K562 (cell line): Measurements from ENCODE around the gene CHORDC1. TPM values are rescaled to one million over a fixed set of nuclear protein-coding genes. Genes with fewer than 3 reads are reported as not detected.

Experiments used
- ATAC-seq: fragments of 200-7000 bp; cut with Tn5 transposase; 3 replicates; pipeline ENCODE4 v1.9.1; 2020; ENCODE audit warnings: moderate library complexity
- BruUV-seq: library from RNA; stranded (reverse); fragments of 400-500 nt; replicated peaks from 2 replicates; lab custom pipeline; 2021; lab: Mats Ljungman, UMichigan
- CTCF ChIA-PET: fragments of 300-600 bp; formaldehyde crosslinking; extraction: SDS; loops from one replicate; lab custom pipeline; 2021; ENCODE audit warnings: low intra/inter-chr PET ratio; lab: Yijun Ruan, JAX
- POLR2A ChIA-PET: fragments of 300-600, 350-650 bp; sonication (Branson Sonifier 250); formaldehyde crosslinking; extraction: SDS; loops from one replicate; lab custom pipeline; 2021; ENCODE audit warnings: antibody characterized with exemption, inconsistent platforms; lab: Yijun Ruan, JAX
- DNase-seq, 4 experiments: peaks; one replicate each; pipeline versions ENCODE4 v3.0.0 to v3.0.0-alpha.2; 2011 to 2018; ENCODE audit warnings: low spot score in 3 of 4, mixed read lengths in 3 of 4; ENCODE audit errors: extremely low read depth in 1 of 4
- FAIRE-seq: peaks from 2 replicates; lab custom pipeline; 2011; peaks lifted over from hg19 to GRCh38; lab: Jason Lieb, UNC
- H2AFZ ChIP-seq: 2 replicates; pipeline ENCODE4 v1.6.0; 2011; ENCODE audit warnings: low read depth, low read length, control low read depth, inconsistent platforms
- H3K27ac ChIP-seq: fragments of 200-600 bp; 3 replicates; pipeline ENCODE4 v1.8.0; 2011; ENCODE audit warnings: low read depth, mild to moderate bottlenecking, control low read depth, inconsistent platforms, low read length, moderate library complexity, mixed read lengths; ENCODE audit errors: extremely low read depth
- H3K27me3 ChIP-seq, 2 experiments: fragments of 300-600 bp in 1 of 2; 2 replicates in 1 of 2; 3 replicates in 1 of 2; pipeline versions ENCODE4 v1.6.0 to v1.8.0; 2011; ENCODE audit warnings: inconsistent platforms in 2 of 2, low read length in 2 of 2, mild to moderate bottlenecking in 1 of 2, mixed read lengths in 1 of 2, moderate library complexity in 1 of 2; ENCODE audit not compliant: control insufficient read depth in 2 of 2, insufficient read depth in 2 of 2
- H3K36me3 ChIP-seq: fragments of 300-600 bp; 3 replicates; pipeline ENCODE4 v1.8.0; 2011; ENCODE audit warnings: mild to moderate bottlenecking, low read length, inconsistent platforms; ENCODE audit not compliant: control insufficient read depth, insufficient read depth
- H3K4me1 ChIP-seq, 2 experiments: fragments of 200-600 bp in 1 of 2; replicated peaks in 1 of 2; 2 replicates in 1 of 2; 3 replicates in 1 of 2; pipeline versions ENCODE4 v1.5.1 to v1.8.0; 2011; ENCODE audit warnings: inconsistent platforms in 2 of 2, low read length in 2 of 2, mild to moderate bottlenecking in 1 of 2, mixed read lengths in 1 of 2, moderate library complexity in 1 of 2; ENCODE audit not compliant: control insufficient read depth in 2 of 2, insufficient read depth in 2 of 2
- H3K4me2 ChIP-seq: 2 replicates; pipeline ENCODE4 v1.6.1; 2011; ENCODE audit warnings: low read length, control low read depth, inconsistent platforms, mixed read lengths; ENCODE audit not compliant: insufficient read depth
- H3K4me3 ChIP-seq: fragments of 200-600 bp; sonication (generic), shearing (Covaris generic); 2 replicates; pipeline ENCODE4 v1.5.1; 2016; ENCODE audit warnings: control low read depth, inconsistent platforms
- H3K79me2 ChIP-seq: fragments of 200-600 bp; 3 replicates; pipeline ENCODE4 v1.8.0; 2011; ENCODE audit warnings: low read length, inconsistent platforms; ENCODE audit not compliant: control insufficient read depth, insufficient read depth
- H3K9ac ChIP-seq, 2 experiments: 2 replicates each; pipeline versions ENCODE4 v1.6.0 to v1.6.1; 2011; ENCODE audit warnings: low read depth in 2 of 2, low read length in 2 of 2, control low read depth in 1 of 2, inconsistent platforms in 1 of 2, mild to moderate bottlenecking in 1 of 2, mixed read lengths in 1 of 2; ENCODE audit not compliant: insufficient read depth in 1 of 2
- H3K9me1 ChIP-seq: one replicate; pipeline ENCODE4 v1.6.0; 2011; ENCODE audit warnings: inconsistent platforms, mild to moderate bottlenecking, low read length, moderate library complexity; ENCODE audit not compliant: control insufficient read depth, insufficient read depth
- H3K9me3 ChIP-seq: replicated peaks from 2 replicates; pipeline ENCODE4 v1.5.1; 2011; ENCODE audit warnings: low read depth, low read length, inconsistent platforms; ENCODE audit not compliant: control insufficient read depth, insufficient read depth
- H4K20me1 ChIP-seq: replicated peaks from 2 replicates; pipeline ENCODE4 v1.6.1; 2011; ENCODE audit warnings: low read length, inconsistent platforms, mixed read lengths; ENCODE audit not compliant: control insufficient read depth, insufficient read depth
- ERF ChIP-seq: fragments of 450-650 bp; formaldehyde crosslinking; IDR thresholded peaks from 2 replicates; pipeline ENCODE4 v1.4.0; 2020; ENCODE audit warnings: mild to moderate bottlenecking, mixed read lengths
- IRF2 ChIP-seq: sonication (generic); formaldehyde crosslinking; IDR thresholded peaks from 2 replicates; pipeline ENCODE4 v1.8.1; 2022; ENCODE audit warnings: mild to moderate bottlenecking, missing genetic modification reagents
- KAT2B ChIP-seq: IDR thresholded peaks from one replicate; pipeline ENCODE4 v1.6.1; 2012; ENCODE audit warnings: low read depth, mild to moderate bottlenecking, control low read depth, inconsistent platforms, low read length, moderate library complexity
- MTA3 ChIP-seq: fragments of 450-650 bp; formaldehyde crosslinking; IDR thresholded peaks from 2 replicates; pipeline ENCODE4 v1.6.1; 2017; ENCODE audit warnings: mild to moderate bottlenecking, borderline replicate concordance
- SREBF1 ChIP-seq: fragments of 150-350 bp; IDR thresholded peaks from 2 replicates; pipeline ENCODE4 v1.6.1; 2014; ENCODE audit warnings: antibody characterized with exemption, low read depth, low read length, borderline replicate concordance
- ZSCAN29 ChIP-seq: fragments of 450-650 bp; IDR thresholded peaks from 2 replicates; pipeline ENCODE4 v1.6.1; 2017
- WGBS: fragments of 100-300 bp; shearing (Covaris generic); methylation state at CpG from one replicate; pipeline ENCODE4 v1.1.6; 2016; ENCODE audit warnings: low coverage, mixed read lengths; ENCODE audit not compliant: insufficient coverage; ENCODE audit errors: missing lambda C conversion rate; 5-methylcytosine and 5-hydroxymethylcytosine counted together
- in situ Hi-C: fragments of 300-500 bp; cut with MboI; formaldehyde crosslinking; loops from 4 replicates; pipeline ENCODE4 v1.15.0; 2018; ENCODE audit warnings: inconsistent platforms, mixed read lengths
- intact Hi-C: fragments of 100-400 bp; cut with micrococcal nuclease; formaldehyde crosslinking; loops from 2 replicates; pipeline ENCODE4 v1.14.2; 2022
- polyA plus RNA-seq, 8 experiments: library from polyadenylated mRNA; depleted of rRNA in 4 of 8; stranded (reverse) in 5 of 8; unstranded in 3 of 8; fragments of >200 nt; fragmentation: Nextera tagmentation in 2 of 8; fragmentation: Illumina TruSeq in 1 of 8; extraction: Ambion mirVana in 2 of 8; extraction: Trizol in 1 of 8; gene quantifications; 2 replicates each; pipeline versions ENCODE4 v1.2.1 to v1.2.3, GENCODE V29; 2011 to 2014; ENCODE audit warnings: inconsistent platforms in 1 of 8, missing spikeins in 1 of 8
- total RNA-seq, 7 experiments: library from RNA; depleted of rRNA in 6 of 7; stranded (reverse); fragments of >200 nt in 6 of 7; fragmentation: Illumina TruSeq in 2 of 7; extraction: Trizol in 2 of 7; gene quantifications; 2 replicates each; pipeline versions ENCODE4 v1.2.1 to v1.2.3, GENCODE V29; 2011 to 2021; ENCODE audit warnings: low replicate concordance in 1 of 7
- TF ChIP-seq, protein P1 (sequence below): sonication (generic); formaldehyde crosslinking; IDR thresholded peaks from 2 replicates; pipeline ENCODE4 v1.8.0; 2023; ENCODE audit warnings: mild to moderate bottlenecking, missing genetic modification reagents
- TF ChIP-seq, protein P2 (sequence below): fragments of 450-650 bp; IDR thresholded peaks from 2 replicates; pipeline ENCODE4 v1.6.1; 2016; ENCODE audit warnings: missing biosample characterization, missing genetic modification characterization

The CHORDC1 gene
- total and polyA plus RNA-seq, 9 of the 15 experiments (the other 6 are each of a cell fraction or from before 2014, with no cell fraction given) = 68.7 to 148 (median 112) TPM

DNA sequence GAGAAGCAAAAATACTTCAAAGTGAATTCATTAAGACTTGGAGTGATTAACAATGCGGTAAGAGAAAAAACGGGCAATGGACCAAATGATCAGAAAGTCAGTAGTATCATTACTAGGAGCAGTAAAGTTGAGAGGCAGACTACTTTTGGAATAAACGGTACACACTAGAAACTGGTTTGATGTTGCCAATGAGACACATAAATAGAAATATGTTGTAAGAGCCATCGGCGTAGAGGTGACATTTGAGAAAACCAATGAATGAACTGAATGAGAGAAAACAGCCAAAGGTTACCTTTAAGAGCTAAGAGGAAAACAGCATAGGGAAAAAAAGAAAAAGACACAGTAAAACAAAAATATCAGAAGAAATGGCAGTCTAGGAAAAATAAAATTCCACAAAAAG, 6.2 kb downstream of the CHORDC1 start:
- Histone ChIP-seq H3K4me2 (no peak overlapping the region), H3K79me2 (peaks cover 97% of the 10 kb centered on the region), H4K20me1 (no peaks in the 10 kb centered on the region; the same call in 1 of the 2 replicates), H3K27ac (no peak overlapping the region), H3K36me3 (peaks cover 83% of the 10 kb centered on the region), H2AFZ (no peak overlapping the region), H3K9me1 (no peaks in the 10 kb centered on the region), H3K4me1 (peaks cover 5% of the 10 kb centered on the region in 2 experiments; a peak in 4 of 5 replicates), H3K27me3 (no peaks in the 10 kb centered on the region), H3K4me3 (no peak overlapping the region), H3K9me3 (no peaks in the 10 kb centered on the region), H3K9ac (no peak overlapping the region)
- BruUV-seq = no TSS peak
- DNase-seq (no peak), ATAC-seq (no peak), FAIRE-seq (no peak)
- in situ Hi-C loops (no loop called here), intact Hi-C loops (no loop called here)
- ChIA-PET POLR2A (no interaction called here), CTCF (no interaction called here)
- 98% methylated on average over 5 of the region's 5 CpGs for WGBS
- TF ChIP-seq MTA3 = no peak
- TF ChIP-seq, protein P1, sequence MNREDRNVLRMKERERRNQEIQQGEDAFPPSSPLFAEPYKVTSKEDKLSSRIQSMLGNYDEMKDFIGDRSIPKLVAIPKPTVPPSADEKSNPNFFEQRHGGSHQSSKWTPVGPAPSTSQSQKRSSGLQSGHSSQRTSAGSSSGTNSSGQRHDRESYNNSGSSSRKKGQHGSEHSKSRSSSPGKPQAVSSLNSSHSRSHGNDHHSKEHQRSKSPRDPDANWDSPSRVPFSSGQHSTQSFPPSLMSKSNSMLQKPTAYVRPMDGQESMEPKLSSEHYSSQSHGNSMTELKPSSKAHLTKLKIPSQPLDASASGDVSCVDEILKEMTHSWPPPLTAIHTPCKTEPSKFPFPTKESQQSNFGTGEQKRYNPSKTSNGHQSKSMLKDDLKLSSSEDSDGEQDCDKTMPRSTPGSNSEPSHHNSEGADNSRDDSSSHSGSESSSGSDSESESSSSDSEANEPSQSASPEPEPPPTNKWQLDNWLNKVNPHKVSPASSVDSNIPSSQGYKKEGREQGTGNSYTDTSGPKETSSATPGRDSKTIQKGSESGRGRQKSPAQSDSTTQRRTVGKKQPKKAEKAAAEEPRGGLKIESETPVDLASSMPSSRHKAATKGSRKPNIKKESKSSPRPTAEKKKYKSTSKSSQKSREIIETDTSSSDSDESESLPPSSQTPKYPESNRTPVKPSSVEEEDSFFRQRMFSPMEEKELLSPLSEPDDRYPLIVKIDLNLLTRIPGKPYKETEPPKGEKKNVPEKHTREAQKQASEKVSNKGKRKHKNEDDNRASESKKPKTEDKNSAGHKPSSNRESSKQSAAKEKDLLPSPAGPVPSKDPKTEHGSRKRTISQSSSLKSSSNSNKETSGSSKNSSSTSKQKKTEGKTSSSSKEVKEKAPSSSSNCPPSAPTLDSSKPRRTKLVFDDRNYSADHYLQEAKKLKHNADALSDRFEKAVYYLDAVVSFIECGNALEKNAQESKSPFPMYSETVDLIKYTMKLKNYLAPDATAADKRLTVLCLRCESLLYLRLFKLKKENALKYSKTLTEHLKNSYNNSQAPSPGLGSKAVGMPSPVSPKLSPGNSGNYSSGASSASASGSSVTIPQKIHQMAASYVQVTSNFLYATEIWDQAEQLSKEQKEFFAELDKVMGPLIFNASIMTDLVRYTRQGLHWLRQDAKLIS (CRISPR knock-in tag) = no peak
- TF ChIP-seq ZSCAN29 = no peak
- no peak for TF ChIP-seq IRF2 (CRISPR knock-in tag)
- TF ChIP-seq ERF (CRISPR knock-in tag) = no peak
- TF ChIP-seq KAT2B = no peak
- TF ChIP-seq, protein P2, sequence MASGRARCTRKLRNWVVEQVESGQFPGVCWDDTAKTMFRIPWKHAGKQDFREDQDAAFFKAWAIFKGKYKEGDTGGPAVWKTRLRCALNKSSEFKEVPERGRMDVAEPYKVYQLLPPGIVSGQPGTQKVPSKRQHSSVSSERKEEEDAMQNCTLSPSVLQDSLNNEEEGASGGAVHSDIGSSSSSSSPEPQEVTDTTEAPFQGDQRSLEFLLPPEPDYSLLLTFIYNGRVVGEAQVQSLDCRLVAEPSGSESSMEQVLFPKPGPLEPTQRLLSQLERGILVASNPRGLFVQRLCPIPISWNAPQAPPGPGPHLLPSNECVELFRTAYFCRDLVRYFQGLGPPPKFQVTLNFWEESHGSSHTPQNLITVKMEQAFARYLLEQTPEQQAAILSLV (tag) = no peak
- TF ChIP-seq SREBF1 = no peak
